HG02571 (cell line): ENCODE measurements around the gene ICOS.
"Not testable (repeated sequence)": the region's sequence is repeated elsewhere in the genome, so short reads cannot be mapped to it uniquely, and the experiment has no call there.

ENCODE experiments used
- ATAC-seq: cut with Tn5 transposase; IDR thresholded peaks from one replicate; pipeline ENCODE4 v1.9.1; 2021; ENCODE audit warnings: mild to moderate bottlenecking, moderate library complexity; ENCODE audit not compliant: unreplicated experiment

ICOS gene

DNA sequence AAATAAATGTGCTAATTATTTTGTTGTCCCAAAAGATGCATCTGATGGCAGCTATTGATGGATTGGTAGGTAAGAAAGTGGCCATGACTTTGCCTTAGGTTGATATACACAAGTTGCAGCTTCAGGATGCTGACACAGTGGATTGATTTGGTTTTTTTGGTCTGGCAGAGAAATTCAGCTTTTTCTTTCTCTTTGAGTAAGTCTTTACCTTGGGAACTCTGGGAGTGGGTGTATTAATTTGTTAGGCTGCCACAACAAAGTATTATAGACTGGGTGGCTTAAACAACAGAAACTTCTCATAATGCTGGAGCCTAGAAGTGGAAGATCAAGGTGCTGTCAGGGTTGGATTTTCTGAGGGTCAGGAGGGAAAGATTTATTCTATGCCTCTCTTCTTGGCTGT lies 19.8 kb upstream of the ICOS start:
- no peak for ATAC-seq

DNA sequence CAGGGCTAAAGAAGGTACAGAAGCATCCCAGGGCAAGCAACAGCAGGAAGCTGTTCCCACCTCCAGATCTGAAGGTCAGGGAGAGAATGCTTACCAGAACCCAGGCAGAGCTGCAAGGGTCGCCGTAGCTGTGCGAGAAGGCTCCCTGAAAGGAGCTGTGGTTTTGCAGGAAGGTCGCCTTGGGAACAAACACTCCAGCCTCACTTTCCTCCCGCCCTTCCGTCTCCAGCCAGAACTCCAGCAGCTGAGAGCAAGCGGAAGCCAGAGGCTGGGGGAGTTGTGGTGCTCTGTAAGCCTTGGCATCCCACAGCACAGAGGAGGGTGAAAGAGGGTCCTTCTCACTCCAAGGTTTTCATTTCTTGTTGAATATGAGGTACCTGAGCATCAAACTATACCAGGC lies 18.3 kb upstream of the ICOS start:
- no peak for ATAC-seq

- ATAC-seq: no peak
Observed at GRCh38 chr2:203918839-203919238, 17.7 kb upstream of the ICOS start.

DNA sequence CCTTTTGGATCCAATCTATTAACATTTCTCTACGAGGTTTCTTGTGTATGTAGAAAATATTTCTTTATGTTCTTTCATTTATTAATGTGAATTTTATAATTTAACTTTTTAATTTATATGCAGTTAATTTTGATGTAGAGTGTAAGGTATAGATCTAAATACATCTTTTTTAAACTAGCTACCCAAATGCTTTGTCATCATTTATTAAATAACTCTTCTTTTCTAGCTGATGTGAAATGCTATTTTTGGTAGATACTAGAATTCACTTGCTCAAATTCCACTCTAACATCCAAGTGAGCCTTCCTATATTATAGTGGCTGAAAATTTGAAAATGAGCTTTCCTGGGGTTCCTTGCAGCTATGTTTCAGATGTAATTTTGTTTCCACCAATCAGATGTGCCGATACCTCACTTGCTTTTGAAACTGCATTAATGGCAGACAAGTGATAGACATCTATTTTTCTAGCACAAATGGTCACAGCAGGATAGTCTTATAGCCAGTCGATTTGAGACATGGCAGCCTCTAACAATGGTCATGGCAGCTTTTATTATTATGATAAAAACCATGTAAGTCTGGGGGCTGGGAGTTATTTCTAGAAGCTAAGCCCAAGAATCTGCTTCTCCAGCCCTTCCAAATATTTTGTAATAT lies 10.9 kb upstream of the ICOS start:
- no peak for ATAC-seq

DNA sequence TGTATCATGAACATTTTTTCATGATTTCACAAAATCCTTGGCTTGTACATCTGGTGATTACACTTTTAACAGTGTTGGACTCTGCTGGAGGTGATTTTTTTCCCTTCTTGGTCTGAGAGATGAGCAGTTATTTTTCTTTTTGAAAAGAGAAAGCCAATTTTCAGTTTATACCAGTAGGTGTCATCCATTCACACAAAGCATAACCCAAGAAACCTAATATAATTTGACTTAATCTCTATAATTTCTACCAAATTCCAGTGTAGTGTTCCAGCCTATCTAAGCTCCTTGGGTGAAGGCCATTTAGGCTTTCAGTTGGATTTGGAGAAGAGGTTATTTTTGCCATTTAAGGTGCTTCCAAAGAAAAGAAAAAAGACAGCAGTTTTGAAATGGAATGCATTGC lies 7.7 kb upstream of the ICOS start:
- no peak for ATAC-seq

DNA sequence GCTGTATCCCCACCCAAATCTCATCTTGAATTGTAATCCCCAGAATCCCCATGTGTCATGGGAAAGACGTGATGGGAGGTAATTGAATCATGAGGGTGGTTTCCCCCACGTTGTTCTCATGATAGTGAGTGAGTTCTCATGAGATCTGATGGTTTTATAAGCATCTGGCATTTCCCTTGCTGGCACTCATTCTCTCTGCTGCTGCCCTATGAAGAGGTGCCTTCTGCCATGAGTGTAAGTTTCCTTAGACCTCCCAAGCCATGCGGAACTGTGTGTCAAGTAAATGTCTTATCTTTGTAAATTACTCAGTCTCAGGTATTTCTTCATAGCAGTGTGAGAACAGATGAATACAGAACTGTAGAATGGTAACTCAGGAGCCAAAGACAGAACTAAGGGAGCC lies 5.3 kb upstream of the ICOS start:
- ATAC-seq: not testable (repeated sequence)

DNA sequence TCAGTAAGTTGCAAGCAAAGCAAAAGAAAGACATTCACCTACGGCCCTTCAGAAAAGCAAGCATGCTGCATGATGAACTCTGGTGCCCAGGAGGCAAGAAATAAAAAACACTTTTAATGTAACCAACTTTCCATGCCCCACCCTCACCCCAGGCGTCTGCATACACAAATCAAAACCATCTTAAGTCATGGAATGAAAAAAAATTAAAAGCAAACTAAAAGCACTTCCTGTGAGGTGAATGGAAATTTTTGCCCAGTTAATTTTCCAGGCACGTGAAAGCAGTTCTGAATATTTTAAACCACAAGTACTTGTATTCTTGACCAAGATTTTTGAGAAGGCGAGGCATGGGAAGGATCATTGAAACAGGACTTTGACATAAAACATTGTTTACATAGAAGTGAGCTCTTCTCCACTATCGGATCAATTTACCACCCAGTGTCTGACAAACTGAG lies 2.5 kb upstream of the ICOS start:
- no peak for ATAC-seq

DNA sequence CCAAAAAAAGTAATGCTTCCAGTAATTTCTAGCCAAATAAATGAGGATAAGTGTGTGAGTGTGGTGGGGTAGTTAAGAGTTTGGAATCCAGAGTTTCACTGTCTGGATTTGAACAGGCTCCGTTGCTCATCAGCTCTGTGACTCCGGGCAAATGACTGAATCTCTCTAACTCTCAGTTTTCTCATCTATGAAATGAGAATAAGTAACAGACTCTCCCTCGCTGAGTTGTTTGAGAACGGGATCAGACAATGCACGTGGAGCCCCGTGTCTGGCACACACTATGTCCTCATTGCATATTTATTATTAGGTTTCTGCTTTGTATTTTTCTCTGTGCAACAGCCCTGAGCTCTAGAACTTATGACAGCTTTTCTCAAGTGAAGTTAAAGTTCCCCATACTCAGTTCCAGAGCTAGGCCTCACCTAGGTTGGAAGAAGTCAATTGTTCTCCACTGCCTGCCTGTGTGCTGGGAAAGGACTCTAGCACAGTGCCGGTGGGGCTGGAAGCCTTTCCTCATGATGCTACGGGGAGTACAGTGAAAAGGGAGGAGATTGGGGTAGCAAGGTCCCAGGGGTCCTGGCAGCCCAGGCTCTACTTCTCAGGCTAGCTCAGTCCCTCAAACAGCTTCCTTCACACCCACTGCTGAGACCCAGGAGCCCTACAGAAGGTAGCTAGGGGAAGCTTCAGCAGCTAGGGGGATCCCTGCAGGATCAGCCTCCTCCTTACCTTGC lies 1.7 kb upstream of the ICOS start:
- ATAC-seq: no peak

- ATAC-seq: no peak
Observed at GRCh38 chr2:203935568-203935967, 995 bp upstream of the ICOS start.

DNA sequence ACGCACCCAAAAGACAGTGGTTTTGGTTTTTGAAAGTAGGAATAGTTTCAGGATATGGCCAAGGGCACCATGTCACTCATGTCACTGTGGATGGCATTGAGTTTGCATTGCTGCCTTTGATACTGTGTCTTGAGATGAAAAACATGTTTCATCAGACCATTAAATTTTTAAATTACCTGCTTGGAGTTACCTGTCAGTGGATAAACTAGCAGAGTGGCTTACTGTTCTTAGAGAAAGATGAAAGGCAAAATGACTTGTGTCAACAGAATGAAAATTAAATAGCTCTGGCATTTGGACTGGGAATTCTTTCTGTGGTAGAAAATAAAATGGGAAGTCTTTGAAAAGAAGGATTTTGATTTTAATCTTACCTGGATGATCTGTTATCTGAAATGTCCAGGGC lies 386 bp downstream of the ICOS start:
- no peak for ATAC-seq

DNA sequence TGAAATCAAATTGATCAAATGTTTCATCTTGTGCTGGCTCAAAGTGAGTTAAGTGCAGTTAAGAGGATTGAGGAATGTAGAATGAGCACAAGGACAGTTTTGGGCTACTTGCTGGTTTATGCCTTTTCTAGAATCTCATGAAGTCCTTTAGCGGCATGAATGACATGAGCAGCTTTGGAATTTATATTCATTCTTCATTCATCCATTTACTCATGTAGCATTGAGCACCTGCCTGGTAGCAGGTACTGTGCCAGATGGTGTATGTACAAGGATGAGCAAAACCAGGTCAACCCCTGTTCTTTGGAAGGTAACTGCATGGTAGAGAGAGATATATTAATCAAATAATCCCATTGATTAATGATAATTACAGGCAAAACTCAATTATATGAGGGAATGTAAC lies 1.2 kb downstream of the ICOS start:
- no peak for ATAC-seq

- ATAC-seq: no peak
Observed at GRCh38 chr2:203940039-203940438, 3.5 kb downstream of the ICOS start.

DNA sequence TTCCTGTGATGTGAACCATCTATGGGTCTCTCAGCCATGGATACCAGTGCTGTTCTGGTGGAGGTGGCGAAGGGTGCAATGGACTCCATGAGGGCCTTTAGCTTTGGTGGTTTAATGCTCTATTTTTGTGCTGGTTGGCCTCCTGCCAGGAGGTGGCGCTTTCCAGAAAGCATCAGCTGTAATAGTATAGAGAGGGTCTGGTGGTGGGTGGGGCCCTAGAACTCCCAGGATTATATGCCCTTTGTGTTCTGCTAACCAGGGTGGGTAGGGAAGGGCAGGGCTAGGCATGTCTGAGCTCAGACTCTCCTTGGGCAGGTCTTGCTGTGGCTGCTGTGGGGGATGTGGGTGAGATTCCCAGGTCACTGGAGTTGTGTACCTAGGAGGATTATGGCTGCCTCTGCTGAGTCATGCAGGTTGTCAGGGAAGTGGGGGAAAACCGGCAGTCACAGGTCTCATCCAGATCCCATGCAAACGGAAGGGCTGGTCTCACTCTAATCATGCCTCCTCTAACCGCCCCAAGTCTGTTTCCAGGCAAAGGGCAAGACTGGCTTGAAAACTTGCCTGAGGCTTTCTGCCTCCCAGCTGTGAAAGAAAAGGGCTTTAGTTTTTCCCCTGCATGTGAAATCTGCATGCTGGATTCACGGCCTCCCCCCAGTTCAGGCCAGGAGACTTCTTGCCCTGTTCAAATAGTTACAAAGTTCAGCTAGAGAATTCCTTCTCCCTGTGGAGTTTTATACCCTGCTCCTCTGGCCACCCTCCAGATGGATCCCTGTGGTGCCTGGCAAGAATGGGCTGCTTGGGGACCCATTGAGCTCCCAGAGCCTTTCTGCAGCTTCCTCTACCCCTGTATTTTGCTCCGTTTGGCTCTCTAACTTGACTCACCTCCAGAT lies 7.2 kb downstream of the ICOS start:
- ATAC-seq: not testable (repeated sequence)

- no peak for ATAC-seq
Observed at GRCh38 chr2:203948733-203949132, 12.2 kb downstream of the ICOS start.

DNA sequence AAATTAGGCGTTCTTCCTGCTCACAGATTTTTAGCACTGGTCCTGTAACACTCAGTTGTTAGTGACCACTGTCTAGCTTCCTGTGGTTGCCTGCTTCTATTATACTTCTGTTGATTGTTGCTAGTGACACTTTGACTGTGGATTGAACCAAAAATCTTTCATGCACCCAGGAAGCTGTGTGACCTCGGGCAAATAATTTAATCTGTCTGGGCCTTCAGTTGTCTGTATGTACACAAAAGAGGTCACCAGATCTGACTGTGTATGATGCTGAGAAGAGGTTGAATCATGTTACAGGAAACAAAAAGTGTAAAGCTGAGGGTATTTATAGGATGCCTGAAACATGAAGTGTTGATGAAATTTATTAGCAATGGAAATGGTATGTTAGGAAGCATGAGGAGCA lies 12.7 kb downstream of the ICOS start:
- ATAC-seq: no peak

DNA sequence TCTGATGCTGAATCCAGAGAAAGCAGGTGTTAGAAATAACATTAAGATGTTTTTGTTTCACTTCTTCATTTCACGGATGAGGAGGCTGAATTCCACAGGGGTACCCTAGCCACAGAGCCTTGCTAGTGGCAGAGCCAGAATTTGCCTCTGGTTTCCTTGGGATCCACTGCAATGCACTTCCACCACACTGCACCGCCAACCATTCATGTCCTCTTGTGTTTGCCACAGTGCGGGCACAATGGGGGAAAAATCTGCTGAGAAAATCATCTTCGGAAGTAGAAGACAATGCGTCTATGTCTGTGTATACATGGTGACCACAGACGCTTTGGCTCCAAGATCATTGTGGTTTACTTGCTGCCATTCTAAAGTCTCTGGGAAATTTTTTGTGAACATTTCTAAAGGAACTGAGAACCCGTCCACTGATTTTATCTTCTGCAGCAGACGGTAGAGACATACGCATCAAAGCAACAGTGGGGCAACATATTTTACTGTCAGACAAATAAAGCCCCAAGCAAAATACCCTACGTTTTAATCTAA lies 14.9 kb downstream of the ICOS start:
- ATAC-seq: no peak

DNA sequence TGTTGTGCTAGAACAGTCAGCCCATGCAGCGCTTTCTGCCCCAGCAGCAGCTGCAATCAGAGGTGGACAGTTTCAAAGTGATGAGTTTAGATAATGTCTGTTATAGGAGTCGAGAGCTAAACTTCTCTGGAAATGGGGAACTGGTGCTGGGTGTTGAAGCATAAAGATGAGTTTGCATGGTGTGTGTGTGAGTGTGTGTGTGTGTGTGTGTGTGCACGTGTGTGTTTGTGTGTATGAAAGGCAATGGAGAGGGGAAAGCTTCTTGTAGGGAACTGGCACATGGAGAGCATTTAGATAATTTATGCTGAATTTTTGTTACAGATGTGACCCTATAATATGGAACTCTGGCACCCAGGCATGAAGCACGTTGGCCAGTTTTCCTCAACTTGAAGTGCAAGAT lies 22.7 kb downstream of the ICOS start:
- ATAC-seq: no peak

GRCh38 chr2:203959672-203960071 lies 23.1 kb downstream of the ICOS start:
- ATAC-seq: no peak

GRCh38 chr2:203960811-203961210 lies 24.2 kb downstream of the ICOS start:
- ATAC-seq: no peak

DNA sequence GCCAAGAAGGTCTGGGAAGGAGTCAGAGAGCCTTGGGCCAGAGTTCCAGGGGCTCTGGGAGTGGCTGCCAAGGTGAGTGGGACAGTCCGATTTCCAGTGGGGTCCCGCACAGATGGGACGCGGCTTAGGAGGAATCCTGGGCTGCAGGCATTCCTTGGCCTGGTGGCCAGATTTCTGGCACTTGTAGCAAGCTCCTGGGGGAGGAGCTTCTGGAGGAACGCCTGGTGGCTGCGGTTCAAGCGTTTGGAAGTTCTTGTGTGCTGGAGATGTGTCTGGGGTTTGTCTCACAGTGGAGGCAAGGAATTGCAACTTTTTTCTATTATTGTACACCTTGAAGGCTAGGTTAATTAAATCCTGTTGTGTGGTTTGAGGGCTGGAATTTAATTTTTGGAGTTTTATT lies 28.6 kb downstream of the ICOS start:
- ATAC-seq: not testable (repeated sequence)

GRCh38 chr2:203971251-203971650 lies 34.7 kb downstream of the ICOS start:
- no peak for ATAC-seq
